OCI-LY7 (cell line): Measurements from ENCODE around the gene PIK3R1. TPM values are rescaled to one million over a fixed set of nuclear protein-coding genes. Genes with fewer than 3 reads are reported as not detected.

ENCODE experiments used
- BruUV-seq: library from RNA; stranded (reverse); fragments of 400-500 nt; replicated peaks from 2 replicates; lab custom pipeline; 2021; lab: Mats Ljungman, UMichigan
- CTCF ChIA-PET: fragments of 300-600 bp; sonication (Branson Sonifier 250); formaldehyde crosslinking; loops from one replicate; lab custom pipeline; 2022; ENCODE audit warnings: antibody characterized with exemption; ENCODE audit not compliant: unreplicated experiment; lab: Charles Lee
- POLR2A ChIA-PET: fragments of 300-600 bp; sonication (Branson Sonifier 250); formaldehyde crosslinking; loops from one replicate; lab custom pipeline; 2022; ENCODE audit warnings: antibody characterized with exemption; lab: Charles Lee
- DNase-seq: peaks from one replicate; pipeline ENCODE4 v3.0.0-alpha.2; 2015; ENCODE audit warnings: low spot score
- H2AFZ ChIP-seq: fragments of 200-600 bp; sonication (generic), shearing (Covaris generic); 2 replicates; pipeline ENCODE4 v1.6.1; 2014; ENCODE audit warnings: mild to moderate bottlenecking, antibody characterized with exemption, low read length, moderate library complexity
- H3K27ac ChIP-seq: fragments of 200-600 bp; sonication (generic); 2 replicates; pipeline ENCODE4 v1.5.1; 2014; ENCODE audit warnings: mixed run types, low read depth, mild to moderate bottlenecking, moderate library complexity, low read length, inconsistent platforms; ENCODE audit not compliant: poor library complexity, severe bottlenecking
- H3K36me3 ChIP-seq: fragments of 200-600 bp; sonication (generic); 2 replicates; pipeline ENCODE4 v1.6.1; 2014; ENCODE audit warnings: mild to moderate bottlenecking, antibody characterized with exemption, low read length, moderate library complexity, mixed read lengths; ENCODE audit not compliant: insufficient read depth
- H3K4me1 ChIP-seq: fragments of 200-600 bp; sonication (generic); 2 replicates; pipeline ENCODE4 v1.5.1; 2014; ENCODE audit warnings: mild to moderate bottlenecking, low read length; ENCODE audit not compliant: insufficient read depth, poor library complexity, severe bottlenecking
- H3K4me2 ChIP-seq: fragments of 200-600 bp; sonication (generic); 2 replicates; pipeline ENCODE4 v1.6.1; 2014; ENCODE audit warnings: mild to moderate bottlenecking, low read length
- H3K4me3 ChIP-seq: fragments of 200-600 bp; sonication (generic); 2 replicates; pipeline ENCODE4 v1.5.1; 2014; ENCODE audit warnings: mild to moderate bottlenecking, low read depth, low read length; ENCODE audit not compliant: poor library complexity, severe bottlenecking
- H3K79me2 ChIP-seq: fragments of 200-600 bp; sonication (generic); 2 replicates; pipeline ENCODE4 v1.6.1; 2016; ENCODE audit warnings: low read depth, mild to moderate bottlenecking, low read length, moderate library complexity, mixed read lengths; ENCODE audit not compliant: insufficient read depth
- H3K9me2 ChIP-seq: fragments of 200-600 bp; sonication (generic); 2 replicates; pipeline ENCODE4 v1.6.1; 2016; ENCODE audit warnings: mild to moderate bottlenecking, low read length, mixed read lengths; ENCODE audit not compliant: insufficient read depth
- H3K9me3 ChIP-seq: fragments of 200-600 bp; sonication (generic); 2 replicates; pipeline ENCODE4 v1.6.1; 2014; ENCODE audit warnings: mild to moderate bottlenecking, mixed run types, low read length, mixed read lengths
- H4K20me1 ChIP-seq: fragments of 200-600 bp; sonication (generic); 2 replicates; pipeline ENCODE4 v1.6.1; 2014; ENCODE audit warnings: mild to moderate bottlenecking, antibody characterized with exemption, low read length, moderate library complexity, mixed read lengths; ENCODE audit not compliant: insufficient read depth
- EZH2phosphoT487 ChIP-seq: fragments of 200-600 bp; sonication (generic); IDR thresholded peaks from 2 replicates; pipeline ENCODE4 v1.6.1; 2018; ENCODE audit warnings: low read depth, borderline replicate concordance, mild to moderate bottlenecking, mixed run types, antibody characterized with exemption, low read length, moderate library complexity, mixed read lengths
- intact Hi-C: fragments of 100-400 bp; cut with micrococcal nuclease; formaldehyde crosslinking; loops from one replicate; pipeline ENCODE4 v1.10.0; 2022; ENCODE audit not compliant: unreplicated experiment
- total RNA-seq, 2 experiments: library from RNA; depleted of rRNA in 1 of 2; stranded (reverse); fragments of >200 nt in 1 of 2; shearing (Covaris generic) in 1 of 2; gene quantifications; 2 replicates each; pipeline ENCODE4 v1.2.3, GENCODE V29; 2014 to 2022
- TF ChIP-seq, protein P1 (sequence below): fragments of 200-600 bp; sonication (generic); conservative IDR thresholded peaks from 2 replicates; pipeline ENCODE4 v1.5.1; 2014; ENCODE audit warnings: mild to moderate bottlenecking, antibody characterized with exemption, low read length, moderate library complexity, mixed read lengths

Gene PIK3R1
- total RNA-seq, 2 experiments from 2014 or later: 15.8 to 43.4 TPM

DNA sequence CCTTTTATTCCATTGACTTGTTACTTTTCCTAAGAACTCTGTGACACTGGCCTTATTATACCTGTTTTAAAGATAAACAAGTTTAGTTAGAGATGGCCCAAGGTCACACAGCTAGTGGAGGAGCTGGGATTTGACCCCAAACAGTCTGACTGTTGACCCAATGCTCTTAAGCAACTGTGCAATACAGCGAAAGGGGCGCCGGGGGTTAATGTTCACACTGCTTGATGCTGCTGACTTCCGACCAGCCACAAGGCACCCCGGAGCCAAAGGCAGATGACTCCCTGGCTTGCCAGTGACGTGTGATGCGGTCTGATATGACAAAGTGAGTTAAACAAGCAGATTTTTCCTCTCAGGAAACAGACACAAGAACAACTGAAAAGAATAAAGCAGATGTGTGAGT, 23.9 kb downstream of the PIK3R1 start:
- no peak for DNase-seq
- H3K27ac ChIP-seq: no peak overlapping the region
- no TSS peak for BruUV-seq

DNA sequence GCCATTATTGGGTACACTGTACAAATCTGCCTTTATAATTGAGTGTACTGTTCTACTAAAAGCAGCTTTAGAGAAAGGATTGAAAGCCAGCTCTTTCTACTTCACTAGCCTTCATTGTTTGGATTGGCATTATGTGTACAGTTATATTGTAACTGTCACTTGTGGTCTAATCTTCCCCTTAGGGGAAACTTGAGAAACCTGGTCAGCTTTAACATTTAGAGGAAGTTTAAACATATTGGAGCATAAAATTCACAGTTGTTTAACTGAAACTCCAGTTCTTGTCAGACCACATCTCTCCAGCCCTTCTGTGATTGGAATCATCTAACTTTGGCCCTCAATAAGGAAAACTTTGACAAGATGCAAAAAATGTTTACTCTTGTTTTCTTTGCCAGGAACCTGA, 24.6 kb downstream of the PIK3R1 start:
- H3K9me3 ChIP-seq: no peaks in the 10 kb centered on the region
- peaks cover 8% of the 10 kb centered on the region; the same call in 1 of the 2 replicates for H3K36me3 ChIP-seq
- ChIA-PET POLR2A (no interaction called here), CTCF (no interaction called here)
- H3K79me2 ChIP-seq: peaks cover 48% of the 10 kb centered on the region
- H4K20me1 ChIP-seq: peaks cover 18% of the 10 kb centered on the region
- intact Hi-C loops: no loop called here
- no peak overlapping the region for H3K4me3 ChIP-seq
- BruUV-seq: no TSS peak
- peak; percentile 31 for DNase-seq
- TF ChIP-seq EZH2phosphoT487: no peak
- TF ChIP-seq, protein P1, sequence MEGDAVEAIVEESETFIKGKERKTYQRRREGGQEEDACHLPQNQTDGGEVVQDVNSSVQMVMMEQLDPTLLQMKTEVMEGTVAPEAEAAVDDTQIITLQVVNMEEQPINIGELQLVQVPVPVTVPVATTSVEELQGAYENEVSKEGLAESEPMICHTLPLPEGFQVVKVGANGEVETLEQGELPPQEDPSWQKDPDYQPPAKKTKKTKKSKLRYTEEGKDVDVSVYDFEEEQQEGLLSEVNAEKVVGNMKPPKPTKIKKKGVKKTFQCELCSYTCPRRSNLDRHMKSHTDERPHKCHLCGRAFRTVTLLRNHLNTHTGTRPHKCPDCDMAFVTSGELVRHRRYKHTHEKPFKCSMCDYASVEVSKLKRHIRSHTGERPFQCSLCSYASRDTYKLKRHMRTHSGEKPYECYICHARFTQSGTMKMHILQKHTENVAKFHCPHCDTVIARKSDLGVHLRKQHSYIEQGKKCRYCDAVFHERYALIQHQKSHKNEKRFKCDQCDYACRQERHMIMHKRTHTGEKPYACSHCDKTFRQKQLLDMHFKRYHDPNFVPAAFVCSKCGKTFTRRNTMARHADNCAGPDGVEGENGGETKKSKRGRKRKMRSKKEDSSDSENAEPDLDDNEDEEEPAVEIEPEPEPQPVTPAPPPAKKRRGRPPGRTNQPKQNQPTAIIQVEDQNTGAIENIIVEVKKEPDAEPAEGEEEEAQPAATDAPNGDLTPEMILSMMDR: no peak
- no peak overlapping the region for H2AFZ ChIP-seq
- no peak overlapping the region for H3K27ac ChIP-seq
- H3K9me2 ChIP-seq: no peaks in the 10 kb centered on the region
- peaks cover 12% of the 10 kb centered on the region for H3K4me1 ChIP-seq
- peak overlapping the region; percentile 5; the same call in 1 of the 2 replicates for H3K4me2 ChIP-seq

More for the DNA sequence above, 23.9 kb downstream of the PIK3R1 start:
- Histone ChIP-seq H3K79me2 (peaks cover 50% of the 10 kb centered on the region), H3K9me2 (no peaks in the 10 kb centered on the region), H3K4me1 (peaks cover 12% of the 10 kb centered on the region), H2AFZ (no peak overlapping the region), H3K4me3 (no peak overlapping the region), H3K9me3 (no peaks in the 10 kb centered on the region), H3K36me3 (peaks cover 8% of the 10 kb centered on the region; the same call in 1 of the 2 replicates), H4K20me1 (peaks cover 18% of the 10 kb centered on the region), H3K4me2 (peak overlapping the region; percentile 13; the same call in 1 of the 2 replicates)
- TF ChIP-seq, protein P1: no peak
- TF ChIP-seq EZH2phosphoT487: no peak
- CTCF ChIA-PET: no interaction called here
- POLR2A ChIA-PET: interaction anchor here (0.6 to 1.9 kb wide), 4 partner anchors 17 to 1359 kb away, joined by 4 to 5 read pairs (median 4); no protein-coding TSS in a partner anchor
- intact Hi-C loops: no loop called here

DNA sequence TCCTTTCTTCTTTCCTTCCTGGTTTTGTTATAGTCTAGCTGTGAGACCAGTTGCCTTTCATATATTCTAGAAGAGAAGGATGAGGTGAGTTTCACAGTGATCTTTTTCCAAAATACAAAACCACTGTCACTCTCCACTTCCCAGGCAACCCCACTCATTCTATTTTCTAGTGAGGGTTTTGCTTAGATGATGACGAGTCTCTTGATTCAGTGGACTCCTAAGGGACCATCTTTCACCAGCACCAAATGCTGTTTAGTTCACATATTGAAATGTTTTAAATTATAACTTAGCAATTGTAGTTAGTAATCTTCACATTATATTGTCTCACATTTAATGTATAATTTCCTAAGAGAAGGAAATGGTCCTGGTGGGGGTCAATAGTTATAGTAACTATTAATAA, 25.2 kb downstream of the PIK3R1 start:
- H3K36me3 ChIP-seq: peaks cover 8% of the 10 kb centered on the region; the same call in 1 of the 2 replicates
- no peaks in the 10 kb centered on the region for H3K9me2 ChIP-seq
- CTCF ChIA-PET: no interaction called here
- BruUV-seq: no TSS peak
- no peak overlapping the region for H3K4me2 ChIP-seq
- peaks cover 48% of the 10 kb centered on the region for H3K79me2 ChIP-seq
- no peaks in the 10 kb centered on the region for H3K9me3 ChIP-seq
- H3K27ac ChIP-seq: no peak overlapping the region
- no peak overlapping the region for H3K4me3 ChIP-seq
- H2AFZ ChIP-seq: no peak overlapping the region
- POLR2A ChIA-PET: no interaction called here
- H3K4me1 ChIP-seq: peaks cover 12% of the 10 kb centered on the region
- peaks cover 18% of the 10 kb centered on the region; the same call in 1 of the 2 replicates for H4K20me1 ChIP-seq
- DNase-seq: no peak
- TF ChIP-seq, protein P1: no peak
- TF ChIP-seq EZH2phosphoT487: no peak
- intact Hi-C loops: no loop called here
